Measurements from ENCODE around the gene UGGT2. TPM values are rescaled to one million over a fixed set of nuclear protein-coding genes. Genes with fewer than 3 reads are reported as not detected.

UGGT2 gene
- total RNA-seq, 1 donor from 2014 or later: 45.1 TPM

DNA sequence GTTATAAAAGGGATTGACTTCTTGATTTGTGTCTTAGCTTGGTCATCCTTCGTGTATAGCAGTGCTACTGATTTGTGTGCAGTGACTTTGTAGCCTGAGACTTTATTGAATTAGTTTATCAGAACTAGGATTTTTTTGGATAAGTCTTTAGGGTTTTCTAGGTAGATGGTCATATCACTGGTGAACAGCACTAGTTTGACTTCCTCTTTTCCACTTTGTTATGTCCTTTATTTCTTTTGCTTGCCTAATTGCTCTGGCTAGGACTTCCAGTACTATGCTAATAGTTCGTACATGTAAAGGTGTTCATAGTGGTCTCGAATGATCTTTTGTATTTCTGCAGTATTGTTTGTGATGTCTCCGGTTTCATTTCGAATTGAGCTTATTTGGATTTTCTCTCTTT lies 230.9 kb downstream of the UGGT2 start:
- TF ChIP-seq, protein P1, sequence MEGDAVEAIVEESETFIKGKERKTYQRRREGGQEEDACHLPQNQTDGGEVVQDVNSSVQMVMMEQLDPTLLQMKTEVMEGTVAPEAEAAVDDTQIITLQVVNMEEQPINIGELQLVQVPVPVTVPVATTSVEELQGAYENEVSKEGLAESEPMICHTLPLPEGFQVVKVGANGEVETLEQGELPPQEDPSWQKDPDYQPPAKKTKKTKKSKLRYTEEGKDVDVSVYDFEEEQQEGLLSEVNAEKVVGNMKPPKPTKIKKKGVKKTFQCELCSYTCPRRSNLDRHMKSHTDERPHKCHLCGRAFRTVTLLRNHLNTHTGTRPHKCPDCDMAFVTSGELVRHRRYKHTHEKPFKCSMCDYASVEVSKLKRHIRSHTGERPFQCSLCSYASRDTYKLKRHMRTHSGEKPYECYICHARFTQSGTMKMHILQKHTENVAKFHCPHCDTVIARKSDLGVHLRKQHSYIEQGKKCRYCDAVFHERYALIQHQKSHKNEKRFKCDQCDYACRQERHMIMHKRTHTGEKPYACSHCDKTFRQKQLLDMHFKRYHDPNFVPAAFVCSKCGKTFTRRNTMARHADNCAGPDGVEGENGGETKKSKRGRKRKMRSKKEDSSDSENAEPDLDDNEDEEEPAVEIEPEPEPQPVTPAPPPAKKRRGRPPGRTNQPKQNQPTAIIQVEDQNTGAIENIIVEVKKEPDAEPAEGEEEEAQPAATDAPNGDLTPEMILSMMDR (IDR thresholded peaks at IDR 0.05; ENCODE audit: unreplicated experiment): no peak
- H3K9me3 Mint-ChIP-seq (ENCODE audit: low read depth): peaks cover 22% of the 10 kb centered on the region
- no peaks in the 10 kb centered on the region for H3K27me3 Mint-ChIP-seq
- H3K4me3 Mint-ChIP-seq (ENCODE audit: low read depth): no peak overlapping the region
- H3K4me1 Mint-ChIP-seq (ENCODE audit: low read depth): no peaks in the 10 kb centered on the region
- no peak for DNase-seq (ENCODE audit: low spot score, unreplicated experiment)
- no peak overlapping the region for H3K27ac Mint-ChIP-seq
- peaks cover 34% of the 10 kb centered on the region for H3K36me3 Mint-ChIP-seq (ENCODE audit: insufficient read depth)

DNA sequence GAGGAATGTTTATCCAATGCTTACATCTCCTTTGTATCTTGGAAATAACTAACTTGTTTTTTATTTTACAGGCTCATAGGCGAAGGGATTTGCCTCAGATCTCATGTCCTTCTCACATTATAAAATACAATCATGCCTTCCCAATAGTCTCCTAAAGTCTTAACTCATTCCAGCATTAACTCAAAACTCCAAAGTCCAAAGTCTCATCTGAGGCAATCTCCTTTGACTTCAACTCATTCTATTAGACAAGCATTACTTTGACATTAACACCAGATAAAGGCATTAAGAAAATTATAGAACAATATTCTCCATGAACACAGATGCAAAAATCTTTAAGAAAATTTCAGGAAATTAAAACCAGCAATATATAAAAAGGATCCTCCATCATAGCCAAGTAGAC lies 238.7 kb downstream of the UGGT2 start:
- Mint-ChIP-seq H3K9me3 (ENCODE audit: low read depth) (peaks cover 12% of the 10 kb centered on the region), H3K4me1 (ENCODE audit: low read depth) (no peaks in the 10 kb centered on the region), H3K4me3 (ENCODE audit: low read depth) (no peak overlapping the region), H3K27ac (no peak overlapping the region), H3K27me3 (no peaks in the 10 kb centered on the region), H3K36me3 (ENCODE audit: insufficient read depth) (peaks cover 36% of the 10 kb centered on the region)
- TF ChIP-seq, protein P1 (IDR thresholded peaks at IDR 0.05; ENCODE audit: unreplicated experiment): no peak
- DNase-seq (ENCODE audit: low spot score, unreplicated experiment): no peak

DNA sequence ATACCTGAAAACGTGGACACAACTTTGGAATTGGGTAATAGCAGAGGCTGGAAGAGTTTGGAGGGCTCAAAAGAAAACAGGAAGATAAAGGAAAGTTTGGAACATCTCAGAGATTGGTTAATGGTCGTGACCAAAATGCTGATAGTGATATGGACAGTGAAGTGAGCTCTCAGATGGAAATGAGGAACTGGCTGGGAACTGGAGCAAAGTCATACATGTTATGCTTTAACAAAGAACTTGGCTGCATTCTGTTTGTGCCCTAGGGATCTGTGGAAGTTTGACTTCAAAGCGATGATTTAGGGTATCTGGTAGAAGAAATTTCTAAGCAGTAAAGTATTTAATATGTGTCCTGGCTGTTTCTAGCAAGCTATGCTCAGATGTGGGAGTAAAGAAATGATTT lies 240.1 kb downstream of the UGGT2 start:
- Mint-ChIP-seq H3K4me3 (ENCODE audit: low read depth) (no peak overlapping the region), H3K9me3 (ENCODE audit: low read depth) (peaks cover 16% of the 10 kb centered on the region)

DNA sequence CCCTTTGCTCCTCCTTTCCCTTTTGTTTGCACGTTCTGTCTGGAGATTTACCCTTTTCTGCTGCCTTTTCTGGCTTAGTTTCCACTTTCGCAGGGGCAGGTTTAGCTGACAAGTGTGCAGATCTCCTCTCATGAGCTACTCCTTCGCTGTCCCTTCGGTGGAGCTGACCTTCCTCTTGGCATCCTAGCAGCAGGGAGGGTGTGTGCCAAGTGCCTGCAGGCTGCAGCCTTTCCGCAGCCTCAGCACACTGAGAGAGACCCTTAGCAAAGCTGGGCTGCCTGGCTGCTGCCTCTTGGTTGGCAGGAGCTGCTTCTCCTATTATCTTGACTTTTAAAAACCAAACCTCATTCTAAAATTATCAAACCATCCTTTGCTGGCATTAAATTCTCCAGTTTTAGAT lies 243.8 kb downstream of the UGGT2 start:
- TF ChIP-seq, protein P1 (IDR thresholded peaks at IDR 0.05; ENCODE audit: unreplicated experiment): no peak
- H3K27me3 Mint-ChIP-seq: no peaks in the 10 kb centered on the region
- H3K4me3 Mint-ChIP-seq (ENCODE audit: low read depth): no peak overlapping the region
- H3K27ac Mint-ChIP-seq: peak overlapping the region; percentile 23
- H3K4me1 Mint-ChIP-seq (ENCODE audit: low read depth): peaks cover 2% of the 10 kb centered on the region
- DNase-seq (ENCODE audit: low spot score, unreplicated experiment): no peak
- H3K36me3 Mint-ChIP-seq (ENCODE audit: insufficient read depth): peaks cover 53% of the 10 kb centered on the region
- peaks cover 36% of the 10 kb centered on the region for H3K9me3 Mint-ChIP-seq (ENCODE audit: low read depth)

More for the DNA sequence above, 240.1 kb downstream of the UGGT2 start:
- Mint-ChIP-seq H3K27me3 (no peaks in the 10 kb centered on the region), H3K27ac (no peak overlapping the region), H3K4me1 (ENCODE audit: low read depth) (peaks cover 2% of the 10 kb centered on the region), H3K36me3 (ENCODE audit: insufficient read depth) (peaks cover 42% of the 10 kb centered on the region)
- TF ChIP-seq, protein P1 (IDR thresholded peaks at IDR 0.05; ENCODE audit: unreplicated experiment): no peak
- DNase-seq (ENCODE audit: low spot score, unreplicated experiment): no peak

DNA sequence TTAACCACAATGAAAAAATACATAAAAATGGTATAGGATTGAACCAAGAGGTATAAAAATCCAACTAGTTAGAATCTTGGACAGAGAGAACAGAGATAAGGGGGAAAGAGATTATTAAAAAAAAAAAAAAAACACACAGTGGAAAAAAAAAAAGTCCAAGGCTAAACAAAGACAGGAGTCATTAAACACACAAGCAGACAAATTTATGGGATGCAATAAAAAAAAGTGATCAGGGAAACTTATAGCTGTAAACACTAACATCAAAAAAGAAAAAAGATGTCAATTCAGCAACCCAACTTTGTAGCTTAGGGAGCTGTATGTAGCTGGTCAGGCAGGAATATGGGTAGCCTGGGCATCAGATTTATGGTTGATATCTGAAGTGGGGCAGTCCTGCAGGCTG lies 247.3 kb downstream of the UGGT2 start:
- Mint-ChIP-seq H3K27ac (no peak overlapping the region), H3K27me3 (no peaks in the 10 kb centered on the region), H3K4me3 (ENCODE audit: low read depth) (no peak overlapping the region), H3K9me3 (ENCODE audit: low read depth) (peaks cover 37% of the 10 kb centered on the region), H3K4me1 (ENCODE audit: low read depth) (peaks cover 2% of the 10 kb centered on the region), H3K36me3 (ENCODE audit: insufficient read depth) (peaks cover 53% of the 10 kb centered on the region)
- TF ChIP-seq, protein P1 (IDR thresholded peaks at IDR 0.05; ENCODE audit: unreplicated experiment): no peak
- no peak for DNase-seq (ENCODE audit: low spot score, unreplicated experiment)
